ENCODE measurements around the gene PTPN6.

DNA sequence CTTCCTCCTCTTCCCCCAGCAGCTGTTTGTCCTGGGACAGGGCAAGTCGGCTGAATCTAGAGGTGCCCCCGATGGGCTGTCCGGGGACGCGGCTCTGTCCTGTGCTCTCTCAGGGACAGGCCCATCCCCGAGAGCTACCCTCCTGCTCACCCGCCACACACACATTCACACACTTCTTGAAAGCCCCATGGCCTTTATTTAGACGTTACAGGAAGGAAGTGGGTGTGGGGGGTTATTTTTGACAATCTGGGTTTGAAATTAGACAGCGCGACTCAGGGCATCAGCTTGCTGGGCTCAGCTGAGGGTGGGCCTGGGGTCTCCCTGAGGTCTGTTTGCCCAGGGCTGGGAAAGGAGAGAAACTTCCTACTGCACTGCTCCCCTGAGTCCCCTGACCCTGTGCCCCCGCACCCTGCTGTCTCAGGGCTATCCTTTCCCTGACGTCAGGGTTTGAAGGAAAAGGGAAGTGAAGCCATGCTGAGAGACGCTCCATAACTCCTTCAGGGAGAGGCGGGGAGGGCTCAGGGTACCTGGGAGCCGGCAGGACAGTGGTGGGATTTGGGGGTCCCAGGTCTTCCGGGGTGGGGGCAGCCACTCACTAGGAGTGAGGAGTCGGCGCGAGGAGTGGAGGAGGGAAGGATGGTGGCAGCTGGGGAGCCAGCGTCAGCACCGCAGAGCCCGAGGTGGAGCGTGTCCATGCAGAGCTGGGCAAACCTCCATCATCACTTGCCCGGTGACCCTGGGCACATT is 8.1 kb downstream of the PTPN6 start:
- no peak for TF ChIP-seq HDAC6 (IDR thresholded peaks at IDR 0.05; ENCODE audit: low read depth, low read length)
- TF ChIP-seq CREB1 (IDR thresholded peaks at IDR 0.05), result no peak
- no peak for TF ChIP-seq CREB1 (CRISPR knock-in tag; IDR thresholded peaks at IDR 0.05)
- no peak for TF ChIP-seq POLR2H (tag; IDR thresholded peaks at IDR 0.05; ENCODE audit: low read depth)
- no peak for TF ChIP-seq NR1H2 (CRISPR knock-in tag; IDR thresholded peaks at IDR 0.05)
- no peak for TF ChIP-seq FOXM1 (IDR thresholded peaks at IDR 0.05; ENCODE audit: low read depth)
- TF ChIP-seq FOXM1 (CRISPR knock-in tag; IDR thresholded peaks at IDR 0.05; ENCODE audit: low read depth), result no peak
- no peak for TF ChIP-seq NRF1 (conservative IDR thresholded peaks at IDR 0.05 in 1 of 2, IDR thresholded peaks at IDR 0.05 in 1 of 2)
- TF ChIP-seq, protein P1, sequence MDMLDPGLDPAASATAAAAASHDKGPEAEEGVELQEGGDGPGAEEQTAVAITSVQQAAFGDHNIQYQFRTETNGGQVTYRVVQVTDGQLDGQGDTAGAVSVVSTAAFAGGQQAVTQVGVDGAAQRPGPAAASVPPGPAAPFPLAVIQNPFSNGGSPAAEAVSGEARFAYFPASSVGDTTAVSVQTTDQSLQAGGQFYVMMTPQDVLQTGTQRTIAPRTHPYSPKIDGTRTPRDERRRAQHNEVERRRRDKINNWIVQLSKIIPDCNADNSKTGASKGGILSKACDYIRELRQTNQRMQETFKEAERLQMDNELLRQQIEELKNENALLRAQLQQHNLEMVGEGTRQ (CRISPR knock-in tag; IDR thresholded peaks at IDR 0.05), result no peak
- TF ChIP-seq CREM (IDR thresholded peaks at IDR 0.05; ENCODE audit: low read depth), result peak; percentile 33; the same call in 1 of the 2 replicates

Measured in K562 (cell line).